HEK293 (cell line): ENCODE data around the gene CEP295NL.

Source experiments
- CTCF ChIP-seq: fragments of 450-650 bp; formaldehyde crosslinking; IDR thresholded peaks from 2 replicates; pipeline ENCODE4 v1.5.1; 2016; ENCODE audit warnings: missing biosample characterization, missing genetic modification characterization
- GLIS1 ChIP-seq: fragments of 450-650 bp; formaldehyde crosslinking; IDR thresholded peaks from 2 replicates; pipeline ENCODE4 v1.5.1; 2016; ENCODE audit warnings: missing biosample characterization, missing genetic modification characterization
- HOXA7 ChIP-seq: sonication (generic); formaldehyde crosslinking; IDR thresholded peaks from 2 replicates; pipeline ENCODE4 v1.8.1; 2022; ENCODE audit warnings: missing genetic modification reagents, borderline replicate concordance
- KLF16 ChIP-seq: fragments of 450-650 bp; formaldehyde crosslinking; IDR thresholded peaks from 2 replicates; pipeline ENCODE4 v1.5.1; 2017; ENCODE audit warnings: missing biosample characterization, missing genetic modification characterization
- ZBTB11 ChIP-seq: fragments of 450-650 bp; formaldehyde crosslinking; conservative IDR thresholded peaks from 2 replicates; pipeline ENCODE4 v1.5.1; 2016; ENCODE audit warnings: low read depth, missing biosample characterization, missing genetic modification characterization
- ZBTB26 ChIP-seq: fragments of 450-650 bp; formaldehyde crosslinking; optimal IDR thresholded peaks from 2 replicates; pipeline ENCODE3; 2016; ENCODE audit warnings: missing biosample characterization, mild to moderate bottlenecking, missing genetic modification characterization
- ZFP3 ChIP-seq: fragments of 450-650 bp; formaldehyde crosslinking; IDR thresholded peaks from 2 replicates; pipeline ENCODE4 v1.5.1; 2016; ENCODE audit warnings: low read depth, missing biosample characterization, missing genetic modification characterization
- ZNF19 ChIP-seq: fragments of 450-650 bp; formaldehyde crosslinking; IDR thresholded peaks from 2 replicates; pipeline ENCODE4; 2016; ENCODE audit warnings: missing biosample characterization, missing genetic modification characterization, low read depth
- ZNF274 ChIP-seq, 2 experiments: fragments of 200-500 bp in 1 of 2; fragments of 450-650 bp in 1 of 2; sonication (Bioruptor generic) in 1 of 2; formaldehyde crosslinking in 1 of 2; IDR thresholded peaks; 2 replicates each; pipeline versions ENCODE4 v1.5.1 to v1.6.1; 2014 to 2016; ENCODE audit warnings: borderline replicate concordance in 1 of 2, inconsistent platforms in 1 of 2, low read length in 1 of 2, missing biosample characterization in 1 of 2, missing genetic modification characterization in 1 of 2
- ZNF488 ChIP-seq: fragments of 450-650 bp; formaldehyde crosslinking; IDR thresholded peaks from 2 replicates; pipeline ENCODE4 v1.5.1; 2016; ENCODE audit warnings: missing biosample characterization, missing genetic modification characterization
- ZNF501 ChIP-seq: fragments of 450-650 bp; formaldehyde crosslinking; IDR thresholded peaks from 2 replicates; pipeline ENCODE4 v1.5.1; 2016; ENCODE audit warnings: missing biosample characterization, missing genetic modification characterization
- ZNF621 ChIP-seq: fragments of 450-650 bp; formaldehyde crosslinking; IDR thresholded peaks from 2 replicates; pipeline ENCODE4 v1.5.1; 2017; ENCODE audit warnings: missing biosample characterization, missing genetic modification characterization
- ZNF747 ChIP-seq: fragments of 450-650 bp; formaldehyde crosslinking; IDR thresholded peaks from 2 replicates; pipeline ENCODE4 v1.5.1; 2016; ENCODE audit warnings: missing biosample characterization, missing genetic modification characterization
- ZNF777 ChIP-seq: fragments of 450-650 bp; formaldehyde crosslinking; IDR thresholded peaks from 2 replicates; pipeline ENCODE4 v1.5.1; 2017; ENCODE audit warnings: missing biosample characterization, missing genetic modification characterization, borderline replicate concordance

- TF ChIP-seq ZNF19, result no peak
- TF ChIP-seq HOXA7 (CRISPR knock-in tag), result no peak
- TF ChIP-seq ZNF777, result no peak
- no peak for TF ChIP-seq ZNF621
- no peak for TF ChIP-seq ZNF274 (IDR thresholded peaks at IDR 0.05; ENCODE audit: low read length)
- no peak for TF ChIP-seq ZNF274 (tag by site-specific recombination; IDR thresholded peaks at IDR 0.05; ENCODE audit: borderline replicate concordance)
- no peak for TF ChIP-seq ZNF488
- TF ChIP-seq CTCF (tag by site-specific recombination), result no peak
- TF ChIP-seq KLF16 (tag by site-specific recombination), result no peak
- no peak for TF ChIP-seq ZNF501 (tag by site-specific recombination)
- TF ChIP-seq ZFP3, result no peak
- no peak for TF ChIP-seq ZBTB11
- TF ChIP-seq ZBTB26, result no peak
- TF ChIP-seq ZNF747 (tag by site-specific recombination), result no peak
- no peak for TF ChIP-seq GLIS1 (tag by site-specific recombination)
Observed at GRCh38 chr17:78868391-78868790, 34.6 kb downstream of the CEP295NL start.
